NCI-H146 treated with DMSO at 0.1 percent for 48 hours (cell line): ENCODE measurements around the gene CST3.
"Not testable (repeated sequence)": the region's sequence is repeated elsewhere in the genome, so short reads cannot be mapped to it uniquely, and the experiment has no call there.

Experiments
- DNase-seq: peaks from one replicate; lab custom pipeline; 2025; ENCODE audit not compliant: unreplicated experiment; lab: John Stamatoyannopoulos, UW

CST3 gene

DNA sequence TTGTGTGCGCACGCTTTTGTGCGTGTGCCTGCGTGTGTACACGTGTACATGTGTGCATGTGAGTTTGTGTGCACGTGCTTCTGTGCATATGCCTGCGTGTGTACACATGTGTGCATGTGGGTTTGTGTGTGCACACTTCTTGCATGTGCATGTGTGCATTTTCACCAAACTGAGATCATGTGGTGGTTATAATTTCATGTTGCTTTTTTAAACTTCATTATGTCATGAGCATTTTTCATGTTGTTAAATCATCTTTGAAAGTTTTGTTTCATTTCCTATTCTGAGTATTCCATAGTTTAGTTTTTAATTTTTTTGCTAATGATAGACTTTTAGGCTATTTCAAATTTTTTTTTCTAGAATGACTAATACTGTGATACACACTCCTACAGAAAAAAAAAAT is 6.4 kb upstream of the CST3 start:
- DNase-seq: no peak

DNA sequence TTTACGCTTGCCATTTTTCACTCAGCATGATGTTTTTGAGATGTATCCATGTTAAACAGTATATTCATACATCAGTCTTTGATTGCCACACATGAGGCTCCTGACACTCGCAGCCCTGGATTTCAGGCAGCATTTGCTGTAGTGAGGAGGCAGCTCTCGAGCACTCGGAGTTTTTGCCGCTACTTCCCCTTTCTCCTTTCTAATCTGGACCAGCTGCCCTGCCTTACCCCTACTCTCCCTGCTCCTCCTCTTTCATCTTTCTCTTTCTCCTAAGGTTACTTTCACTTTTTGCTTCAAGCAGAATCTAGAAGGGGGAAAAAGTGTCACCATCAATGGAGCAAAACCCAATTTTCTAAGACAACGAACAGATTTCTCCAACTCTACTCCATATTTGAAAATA is 5.9 kb upstream of the CST3 start:
- no peak for DNase-seq

DNA sequence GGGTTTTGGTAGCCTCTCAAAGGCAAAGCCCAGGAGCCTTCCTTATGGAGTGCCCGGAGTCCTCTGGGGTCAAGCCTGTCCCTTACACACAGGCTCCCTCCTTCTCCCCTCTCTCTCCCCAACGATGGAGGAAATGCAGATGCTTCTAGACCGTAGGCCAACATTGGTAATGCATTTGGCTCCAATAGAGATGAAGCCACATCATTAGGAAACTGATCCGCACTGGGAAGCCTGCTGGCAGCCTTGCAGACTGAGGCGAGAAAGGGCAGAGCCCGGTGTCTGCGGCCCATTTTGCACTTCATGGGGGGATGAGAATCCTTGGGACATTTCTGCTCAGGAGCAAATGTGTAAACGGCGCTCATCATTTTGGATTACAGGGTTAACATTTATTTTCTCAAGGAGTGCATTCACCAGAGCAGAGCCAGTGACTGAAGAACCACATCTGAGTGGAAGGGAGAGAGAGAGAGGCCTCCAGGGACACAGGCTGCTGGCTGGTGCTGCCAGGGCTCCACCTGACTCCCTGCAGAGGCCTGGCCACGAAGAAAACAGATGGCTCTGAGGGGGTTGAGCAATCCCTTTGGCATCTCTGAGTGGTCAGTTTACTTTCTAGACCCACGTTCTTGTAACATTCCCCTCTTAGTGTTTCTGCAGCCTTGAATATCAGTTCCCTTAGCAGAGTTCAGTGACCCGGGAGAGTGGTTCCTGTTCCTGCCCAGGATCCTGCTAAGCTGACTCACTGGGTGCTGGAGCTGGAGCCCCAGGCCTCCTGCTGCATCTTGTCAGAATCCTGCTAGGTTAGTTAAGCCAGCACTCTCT is 4.4 kb upstream of the CST3 start:
- no peak for DNase-seq

DNA sequence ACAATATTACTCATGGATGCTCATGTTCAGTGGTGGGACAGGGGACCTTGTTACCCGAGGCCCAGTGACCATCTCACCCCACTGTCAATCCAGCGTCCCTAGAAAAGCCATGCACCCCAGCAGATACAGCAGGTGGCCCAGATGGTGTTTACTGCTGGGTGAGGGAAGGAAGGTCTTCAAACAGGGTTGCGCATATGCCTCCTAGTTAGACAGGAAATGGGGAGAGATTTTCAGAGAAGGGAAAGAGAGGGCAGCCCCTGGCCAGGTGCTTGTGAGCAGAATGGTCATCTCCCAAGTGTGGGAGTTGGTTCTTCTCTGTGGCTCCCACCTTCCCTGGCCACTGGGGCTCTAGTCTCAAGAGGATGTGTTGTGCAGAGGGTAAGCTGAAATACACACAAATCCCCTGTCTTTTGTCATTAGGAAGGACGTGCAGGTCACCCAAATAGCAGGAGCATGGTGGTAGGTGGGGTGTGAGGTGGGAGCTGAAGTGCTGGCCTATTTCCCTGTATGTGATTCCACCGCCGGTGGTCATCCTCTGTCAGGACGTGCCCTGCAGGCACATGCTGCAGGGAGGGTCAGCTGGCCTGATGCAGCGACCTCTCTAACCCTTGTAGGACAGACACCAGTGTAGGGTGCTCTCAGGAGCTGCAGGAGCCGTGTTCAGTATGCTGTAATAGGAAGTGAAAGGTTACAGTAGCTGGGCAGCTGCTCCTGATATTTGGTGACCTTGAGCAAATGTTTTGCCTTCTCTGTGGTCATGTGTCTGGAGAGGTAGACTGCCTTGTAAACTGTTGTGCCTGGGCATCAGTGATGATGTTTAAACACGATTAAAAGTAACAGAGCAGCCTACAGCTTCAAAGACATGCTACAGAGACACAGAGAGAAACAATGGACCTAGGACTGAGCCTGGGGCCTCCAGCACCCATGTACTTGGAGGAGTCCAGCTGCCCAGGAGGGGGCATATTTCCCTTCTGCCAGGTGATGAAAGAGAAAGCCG is 3.2 kb upstream of the CST3 start:
- no peak for DNase-seq

DNA sequence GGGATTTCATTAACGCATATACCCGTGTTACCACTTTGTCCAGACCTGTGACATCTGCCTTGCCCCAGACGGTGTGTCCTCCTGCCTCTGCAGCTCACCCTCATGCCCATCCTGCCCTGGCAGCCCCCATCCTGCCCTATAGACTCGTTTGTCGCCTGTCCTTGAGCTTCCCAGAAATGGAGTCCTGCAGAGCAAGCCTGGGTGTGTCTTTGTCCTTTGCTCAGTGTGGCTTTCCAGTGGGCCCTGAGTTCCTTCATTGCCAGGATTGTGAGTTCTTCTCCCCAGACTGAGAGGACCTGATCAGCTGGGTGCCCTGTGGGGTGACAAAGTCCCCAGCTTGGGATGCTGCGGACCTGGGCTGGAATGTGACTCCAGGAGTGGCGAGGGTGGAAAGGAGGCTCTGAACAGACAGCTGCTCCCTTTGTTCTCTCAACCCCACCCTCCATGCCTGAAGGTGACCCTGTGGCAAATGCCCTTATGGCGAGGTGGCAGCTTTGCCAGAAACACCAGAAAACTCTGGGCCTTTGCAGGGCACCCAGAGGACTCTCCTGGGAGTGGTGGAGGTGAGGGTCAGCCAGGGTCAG is 2.4 kb upstream of the CST3 start:
- DNase-seq: no peak

DNA sequence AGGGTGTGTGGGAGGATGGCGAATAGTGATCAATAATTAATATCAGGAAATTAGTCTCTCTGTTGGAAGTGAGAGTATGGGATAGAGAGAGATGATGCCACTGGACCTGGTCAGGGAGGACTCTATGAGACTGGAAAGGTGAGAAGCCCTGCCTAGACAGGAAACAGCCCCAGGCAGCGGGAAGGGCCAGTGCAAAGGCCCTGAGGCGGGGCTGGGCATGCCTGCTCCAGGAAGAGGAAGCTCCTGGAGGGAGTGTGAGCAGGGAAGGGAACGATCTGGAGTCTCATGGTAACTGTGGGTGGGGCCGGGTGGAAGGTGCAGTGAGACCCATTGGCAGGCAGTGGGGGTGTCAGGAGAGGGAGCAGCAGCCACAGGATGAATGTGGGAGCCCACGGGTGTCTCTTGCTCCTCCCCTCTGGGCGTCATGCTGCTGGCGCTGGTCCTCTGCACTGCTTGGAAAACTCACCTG is 1.8 kb upstream of the CST3 start:
- no peak for DNase-seq

DNA sequence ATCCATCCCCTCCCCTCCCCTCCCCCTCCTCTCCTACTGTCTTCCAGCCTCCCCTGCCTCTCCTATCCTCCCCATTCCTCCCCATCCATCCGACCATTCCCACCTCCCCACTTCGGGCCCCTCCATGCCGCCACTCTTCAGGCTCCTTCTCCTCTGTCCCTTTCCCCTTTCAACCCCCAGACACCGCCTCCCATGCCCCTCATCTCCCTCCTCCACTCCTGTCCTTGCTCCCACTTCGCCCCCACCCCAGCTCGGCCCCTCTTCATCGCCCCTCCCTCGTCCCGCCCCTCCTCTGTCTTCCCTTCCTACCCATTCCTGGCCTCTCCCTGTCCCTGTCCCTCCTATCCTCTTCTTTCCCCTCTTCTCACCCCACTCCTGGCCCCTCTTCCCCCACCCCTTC is 554 bp upstream of the CST3 start:
- no peak for DNase-seq

DNA sequence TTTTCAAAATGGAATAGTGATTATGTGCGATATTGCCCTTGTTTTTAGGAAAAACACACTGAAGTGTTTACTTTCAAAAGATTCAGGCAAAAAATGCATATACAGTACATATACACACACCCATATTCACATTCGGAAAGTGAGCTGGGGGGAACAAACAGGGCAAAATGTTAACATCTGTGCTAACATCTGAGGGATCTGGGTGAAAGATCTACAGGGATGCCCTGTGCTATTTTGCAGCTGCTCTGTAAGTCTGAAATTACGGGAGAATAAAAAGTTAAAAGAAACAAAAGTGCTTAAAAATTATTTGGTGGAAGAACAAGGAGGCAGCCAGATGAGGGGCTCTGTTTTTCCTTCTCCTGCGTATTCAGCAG is 860 bp downstream of the CST3 start:
- no peak for DNase-seq

DNA sequence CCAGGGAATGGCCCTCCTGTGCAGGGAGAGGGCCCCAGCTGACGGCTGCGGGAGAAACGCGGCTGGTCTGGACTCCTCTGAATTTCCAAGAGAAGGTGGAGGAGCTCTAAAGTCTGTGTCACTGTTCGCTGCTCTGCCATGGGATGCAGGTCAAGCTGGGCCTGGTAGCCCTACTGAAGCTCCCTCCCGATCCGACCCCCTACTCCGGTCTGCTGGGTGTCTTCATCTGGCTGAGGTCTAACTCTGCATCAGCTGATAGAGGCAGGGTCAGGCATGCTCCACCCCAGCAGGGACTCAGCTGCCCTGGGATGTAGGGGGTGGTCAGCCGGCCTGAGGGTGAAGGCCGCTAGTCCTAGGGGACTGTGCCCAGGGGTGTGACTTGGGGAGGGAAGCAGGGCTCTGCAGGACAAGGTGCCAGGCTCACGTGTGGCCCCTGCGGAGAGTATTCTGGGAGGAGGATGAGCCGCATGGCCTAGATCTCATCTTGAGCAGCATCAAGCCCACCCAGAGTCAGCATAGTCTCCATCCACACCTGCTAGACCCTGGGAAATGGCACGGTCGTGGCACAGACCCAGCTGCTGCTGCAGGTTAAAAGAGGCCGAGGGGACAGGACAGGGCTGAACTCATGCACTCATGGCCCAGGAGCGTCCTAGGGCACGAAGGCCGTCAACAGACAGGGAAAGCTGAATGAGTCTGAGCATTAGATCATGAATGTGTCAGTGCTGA is 1.4 kb downstream of the CST3 start:
- no peak for DNase-seq

DNA sequence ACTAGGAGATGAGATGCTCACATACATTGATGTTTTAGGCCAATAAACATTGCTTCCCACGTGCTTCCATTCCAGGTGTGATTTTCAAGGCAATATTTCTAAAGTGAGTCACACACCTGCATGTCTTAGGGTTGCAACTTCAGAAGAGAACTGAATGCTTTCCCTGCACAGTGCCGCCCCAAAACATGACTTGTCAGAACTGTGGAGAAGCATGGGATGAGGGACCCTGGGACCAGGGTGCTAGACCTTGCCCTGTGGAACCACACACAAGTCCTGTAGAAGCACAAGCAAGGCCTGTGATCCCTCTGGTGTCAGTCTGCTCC is 2.0 kb downstream of the CST3 start:
- DNase-seq: not testable (repeated sequence)

DNA sequence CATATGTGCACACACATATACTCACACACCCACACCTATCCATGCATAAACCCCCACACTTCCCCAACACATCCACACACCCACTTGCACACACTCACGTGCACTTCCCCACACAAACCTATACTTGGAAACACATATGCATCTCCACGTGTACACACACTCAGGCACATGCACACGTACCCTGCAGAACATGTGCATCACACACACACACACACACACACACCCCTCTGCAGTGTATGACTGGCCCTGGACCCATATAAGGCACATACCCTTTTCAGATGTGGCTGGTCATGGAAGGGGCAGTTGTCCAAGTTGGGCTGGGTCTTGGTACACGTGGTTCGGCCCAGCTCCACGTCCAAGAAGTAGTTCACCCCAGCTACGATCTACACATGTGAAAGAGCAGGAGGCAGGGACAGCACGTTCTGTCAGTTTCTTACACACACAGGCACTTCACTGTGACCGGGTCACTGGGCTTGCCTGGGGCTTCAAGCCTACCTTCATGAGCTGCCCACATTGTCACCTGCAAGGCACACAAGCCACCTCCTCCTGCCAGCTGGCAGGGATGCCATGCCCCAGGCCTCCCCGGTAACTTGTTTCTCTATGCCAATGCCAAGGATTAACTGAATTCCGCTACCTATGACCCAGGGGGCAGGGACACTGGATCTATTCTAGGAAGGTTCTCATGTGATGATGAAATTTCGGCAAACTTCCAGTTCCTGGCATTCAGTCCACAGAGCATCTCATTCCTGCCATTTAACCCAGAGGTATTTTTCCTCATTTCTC is 2.6 kb downstream of the CST3 start:
- DNase-seq: no peak

DNA sequence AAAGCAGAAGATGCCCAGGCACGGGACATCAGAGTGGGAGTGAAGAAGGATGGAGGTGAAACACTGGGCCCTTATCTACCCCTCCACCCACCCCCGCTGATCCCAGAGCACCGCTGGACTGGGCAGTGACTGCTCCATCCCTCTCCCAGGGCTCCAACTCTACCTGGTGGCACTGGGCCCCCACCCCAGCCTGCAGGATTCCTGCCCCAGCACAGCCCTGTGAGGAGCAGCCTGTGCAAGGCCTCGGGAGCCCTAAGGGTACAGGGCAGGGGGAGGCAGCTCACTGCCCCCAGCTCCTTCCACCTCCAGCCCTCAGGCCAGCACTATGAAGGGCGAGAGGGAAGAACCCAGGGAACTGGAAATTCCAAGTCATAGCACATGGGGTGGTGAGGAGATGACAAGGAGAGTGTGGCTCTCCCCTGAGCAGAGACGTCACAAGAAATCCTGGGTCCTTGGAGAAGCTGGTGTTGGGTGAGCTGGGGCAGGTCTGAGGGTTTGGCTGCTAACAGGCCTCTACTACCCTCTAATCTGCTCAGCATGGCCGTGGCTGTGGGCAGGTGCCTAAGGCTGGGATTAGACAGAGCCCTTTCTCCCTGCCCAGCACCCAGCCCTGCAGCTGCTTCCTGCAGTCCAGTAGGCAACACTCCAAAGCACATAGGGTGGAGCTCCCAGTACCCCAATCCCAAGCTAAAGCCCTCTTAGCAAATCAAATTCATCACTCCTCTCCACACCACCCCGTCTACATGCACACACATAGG is 3.5 kb downstream of the CST3 start:
- DNase-seq: no peak

DNA sequence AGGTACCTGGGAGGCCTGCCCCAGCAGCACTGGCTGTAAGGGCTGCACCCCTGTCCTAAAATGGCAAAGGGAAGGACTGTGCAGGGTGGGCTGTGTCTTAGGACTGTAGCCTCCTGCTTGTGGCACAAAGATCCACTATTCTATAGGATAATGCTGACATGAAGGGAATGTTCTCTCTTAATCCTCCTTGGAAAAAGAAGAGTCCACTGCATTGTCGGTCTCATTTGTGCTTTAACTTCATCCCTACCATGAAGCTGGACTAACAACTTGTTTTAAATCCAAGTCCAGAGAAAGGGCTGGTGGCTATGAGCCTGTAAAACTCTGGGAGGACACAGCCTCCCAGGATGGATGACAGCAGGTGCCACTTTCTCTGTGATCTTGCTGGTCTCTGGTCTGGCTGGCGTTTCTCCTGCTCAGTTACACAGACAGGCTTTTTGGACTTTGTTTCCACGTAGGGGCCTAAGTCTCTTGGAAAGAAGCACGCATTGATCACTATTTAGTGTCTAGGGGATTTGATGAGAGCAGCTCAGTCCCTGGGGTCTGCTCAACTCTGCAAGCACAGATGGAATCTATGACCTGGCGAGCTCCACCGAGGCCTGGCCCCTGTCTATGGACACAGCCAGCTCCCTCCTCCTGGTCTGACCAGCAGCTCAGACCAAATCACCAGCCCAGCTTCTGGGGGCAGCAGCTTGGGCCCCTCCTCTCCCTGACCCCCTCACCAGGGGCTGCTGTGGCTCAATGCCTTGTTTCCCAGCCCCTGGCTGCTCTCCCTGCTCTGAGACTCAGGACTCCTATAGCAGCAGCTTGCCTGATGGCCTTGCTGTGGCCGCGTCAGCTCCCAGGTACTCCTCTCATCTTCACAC is 4.8 kb downstream of the CST3 start:
- DNase-seq: no peak

DNA sequence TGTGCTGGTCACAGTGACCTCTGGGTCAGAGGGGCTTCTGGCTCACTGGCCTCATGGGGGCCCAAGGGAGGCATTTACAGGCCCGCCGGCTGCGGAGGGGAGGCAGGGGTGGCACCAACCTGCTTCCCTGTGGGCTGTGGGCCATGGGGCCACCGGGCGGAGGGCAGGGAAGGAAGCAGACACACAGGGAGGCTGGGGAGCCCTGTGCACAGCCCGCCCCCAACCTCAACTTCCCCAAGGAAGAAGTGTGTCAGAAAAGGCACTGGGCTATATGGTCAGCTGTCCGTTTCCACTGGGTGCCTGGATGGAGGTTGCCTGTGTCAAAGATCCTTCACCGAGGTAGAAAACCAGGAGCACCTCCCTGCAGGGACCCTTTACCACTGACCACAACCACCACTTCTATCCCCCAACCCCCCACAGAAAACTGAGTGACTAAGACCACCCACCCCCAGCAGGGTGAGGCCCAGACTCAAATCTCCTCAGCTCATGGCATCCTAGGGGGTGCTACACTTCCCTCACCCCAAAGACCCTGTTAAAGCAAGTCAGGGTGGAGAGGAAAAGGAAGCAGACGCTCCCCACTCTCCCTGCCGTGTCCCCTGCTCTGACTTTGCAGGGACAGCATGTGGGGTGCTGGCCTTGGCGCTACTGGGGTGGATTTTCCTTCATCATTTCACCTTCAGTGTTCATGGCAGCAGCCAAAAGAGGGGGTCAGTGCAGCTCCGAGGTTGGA is 5.6 kb downstream of the CST3 start:
- no peak for DNase-seq

DNA sequence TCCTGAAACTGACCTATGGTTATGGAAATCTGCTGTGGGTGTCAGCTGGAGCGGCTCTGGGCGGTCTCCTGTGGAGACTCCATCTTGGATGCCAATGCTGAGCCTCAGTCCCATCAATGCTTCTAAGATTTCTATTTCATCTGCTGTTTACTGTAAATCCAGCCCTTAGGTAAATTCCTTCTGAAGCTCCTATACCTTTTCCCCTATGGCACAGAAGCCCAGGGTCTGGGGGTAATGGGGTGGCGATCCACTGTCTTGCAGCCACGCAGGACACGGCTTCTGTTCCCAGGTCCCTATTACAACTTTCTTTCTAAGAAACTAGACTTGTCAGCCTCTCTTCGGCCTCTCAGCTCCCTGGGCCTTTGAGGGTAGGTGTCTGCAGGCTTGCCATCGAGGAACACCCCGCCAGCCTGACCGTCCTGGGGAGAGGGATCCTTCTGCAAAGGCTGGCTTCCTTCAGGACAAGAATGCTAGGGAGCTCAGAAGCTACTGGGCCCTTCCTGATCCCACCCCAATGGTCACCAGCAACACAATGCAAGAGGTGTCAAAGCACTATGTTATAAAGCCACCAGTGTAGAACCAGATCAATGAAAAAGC is 6.4 kb downstream of the CST3 start:
- no peak for DNase-seq

DNA sequence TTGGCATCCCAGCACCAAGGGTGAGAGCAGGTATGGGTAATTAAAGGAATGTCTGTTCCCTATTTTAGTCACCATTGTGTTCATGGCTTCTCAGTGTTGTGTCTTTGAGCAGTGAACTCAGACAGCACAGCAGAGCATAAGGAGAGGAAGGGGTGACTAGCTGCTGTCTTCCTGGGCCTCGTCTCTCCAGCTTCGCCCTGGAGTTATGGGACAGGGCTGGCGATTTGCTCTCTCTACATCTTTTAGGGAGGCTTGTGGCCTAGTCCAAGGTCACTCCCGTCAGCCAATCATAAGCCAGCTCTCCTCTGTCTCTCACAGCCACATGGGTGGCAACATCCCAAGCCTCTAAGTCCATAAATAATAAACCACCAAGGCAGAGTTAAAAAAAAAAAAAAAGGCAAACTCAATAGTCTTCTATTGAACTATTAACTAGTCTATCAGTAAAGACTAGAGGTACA is 7.3 kb downstream of the CST3 start:
- DNase-seq: no peak

DNA sequence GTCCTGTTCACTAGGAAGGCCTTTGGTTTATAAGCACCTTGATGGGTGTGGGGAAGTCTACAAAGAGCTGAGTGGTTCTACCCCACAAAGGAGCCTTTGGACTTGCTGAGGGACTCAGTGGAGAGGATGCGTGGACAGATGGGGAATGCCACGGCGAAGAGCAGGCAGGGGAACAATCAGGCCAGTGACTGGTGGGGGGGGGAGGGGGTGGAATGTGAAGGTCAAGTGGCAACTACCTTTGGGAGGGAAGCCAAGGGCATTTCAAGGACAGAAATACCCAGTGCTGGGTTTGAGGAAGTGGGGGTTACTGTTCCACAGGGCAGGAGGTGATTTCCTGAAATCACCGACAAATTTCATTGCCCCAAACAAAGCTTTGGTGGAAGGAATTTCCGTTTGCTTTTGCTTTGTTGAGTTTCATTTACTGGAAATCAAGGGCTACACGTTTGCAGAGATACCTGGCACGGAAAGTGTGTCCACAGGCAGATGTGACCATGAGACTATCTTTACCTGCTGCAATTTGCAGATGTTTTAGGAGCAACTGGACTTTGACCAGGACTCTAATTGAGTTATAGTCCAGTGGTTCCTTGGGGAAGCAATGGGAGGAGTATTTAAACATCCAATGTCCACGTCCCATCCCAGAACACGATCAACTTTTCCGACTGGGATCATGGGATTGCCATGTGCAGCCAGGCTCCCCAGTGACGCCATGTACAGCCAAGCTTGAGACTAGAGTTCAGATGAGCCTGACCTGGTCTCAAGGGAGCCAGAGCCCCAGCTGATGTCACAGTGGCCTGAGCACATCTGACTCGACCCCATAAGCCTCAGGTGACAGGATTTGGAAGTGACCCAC is 8.0 kb downstream of the CST3 start:
- DNase-seq: no peak
